ENCODE data around the gene COPE.

- no peak for TF ChIP-seq CTBP1 (IDR thresholded peaks at IDR 0.05; ENCODE audit: borderline replicate concordance)
- TF ChIP-seq L3MBTL2 (conservative IDR thresholded peaks at IDR 0.05) = no peak
- TF ChIP-seq ZNF384 (IDR thresholded peaks at IDR 0.05) = no peak
- no peak for TF ChIP-seq FOXA1 (IDR thresholded peaks at IDR 0.05)
- no peak for TF ChIP-seq HDGF (IDR thresholded peaks at IDR 0.05; ENCODE audit: borderline replicate concordance)
Observed at GRCh38 chr19:18961767-18962620, 42.8 kb upstream of the COPE start.
